Activated CD8-positive, alpha-beta memory T cell treated with anti-CD3 and anti-CD28 coated beads, Interleukin-2, amount 50 U/mL, for 1 hour (primary cell): ENCODE measurements around the gene PTGFRN.

Experiments
- DNase-seq: peaks from one replicate; pipeline ENCODE4 v3.0.0-alpha.2; 2020; ENCODE audit errors: extremely low read depth

The PTGFRN gene

DNA sequence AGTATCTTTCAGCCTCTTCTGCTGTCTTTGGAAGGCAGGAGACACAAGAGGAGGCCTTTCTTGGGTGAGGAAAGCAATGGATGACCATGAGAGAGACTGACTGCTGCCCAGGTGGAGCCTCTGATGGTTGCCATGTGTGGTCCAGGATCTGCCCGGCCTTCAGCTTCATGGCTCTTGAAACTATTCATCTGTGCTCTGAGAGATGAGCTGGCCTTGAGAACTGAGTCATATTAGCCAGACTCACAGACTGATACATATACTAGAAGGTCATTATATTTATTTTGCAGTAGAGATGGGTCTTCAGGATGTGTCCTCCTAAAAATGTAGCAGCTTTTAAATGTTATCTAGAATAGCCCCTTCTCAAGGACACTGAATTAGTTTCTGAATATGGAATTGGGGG is 33.7 kb downstream of the PTGFRN start:
- no peak for DNase-seq

DNA sequence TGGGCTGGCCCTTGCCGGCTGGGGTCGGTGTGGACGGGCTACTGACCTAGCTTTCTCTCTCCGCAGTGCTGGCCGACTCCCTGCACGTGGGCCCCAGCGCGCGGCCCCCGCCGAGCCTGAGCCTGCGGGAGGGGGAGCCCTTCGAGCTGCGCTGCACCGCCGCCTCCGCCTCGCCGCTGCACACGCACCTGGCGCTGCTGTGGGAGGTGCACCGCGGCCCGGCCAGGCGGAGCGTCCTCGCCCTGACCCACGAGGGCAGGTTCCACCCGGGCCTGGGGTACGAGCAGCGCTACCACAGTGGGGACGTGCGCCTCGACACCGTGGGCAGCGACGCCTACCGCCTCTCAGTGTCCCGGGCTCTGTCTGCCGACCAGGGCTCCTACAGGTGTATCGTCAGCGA is 34.9 kb downstream of the PTGFRN start:
- DNase-seq, result no peak

- DNase-seq, result no peak
Measured at GRCh38 chr1:116945421-116945820, 35.7 kb downstream of the PTGFRN start.

- no peak for DNase-seq
Measured at GRCh38 chr1:116945996-116946395, 36.3 kb downstream of the PTGFRN start.

DNA sequence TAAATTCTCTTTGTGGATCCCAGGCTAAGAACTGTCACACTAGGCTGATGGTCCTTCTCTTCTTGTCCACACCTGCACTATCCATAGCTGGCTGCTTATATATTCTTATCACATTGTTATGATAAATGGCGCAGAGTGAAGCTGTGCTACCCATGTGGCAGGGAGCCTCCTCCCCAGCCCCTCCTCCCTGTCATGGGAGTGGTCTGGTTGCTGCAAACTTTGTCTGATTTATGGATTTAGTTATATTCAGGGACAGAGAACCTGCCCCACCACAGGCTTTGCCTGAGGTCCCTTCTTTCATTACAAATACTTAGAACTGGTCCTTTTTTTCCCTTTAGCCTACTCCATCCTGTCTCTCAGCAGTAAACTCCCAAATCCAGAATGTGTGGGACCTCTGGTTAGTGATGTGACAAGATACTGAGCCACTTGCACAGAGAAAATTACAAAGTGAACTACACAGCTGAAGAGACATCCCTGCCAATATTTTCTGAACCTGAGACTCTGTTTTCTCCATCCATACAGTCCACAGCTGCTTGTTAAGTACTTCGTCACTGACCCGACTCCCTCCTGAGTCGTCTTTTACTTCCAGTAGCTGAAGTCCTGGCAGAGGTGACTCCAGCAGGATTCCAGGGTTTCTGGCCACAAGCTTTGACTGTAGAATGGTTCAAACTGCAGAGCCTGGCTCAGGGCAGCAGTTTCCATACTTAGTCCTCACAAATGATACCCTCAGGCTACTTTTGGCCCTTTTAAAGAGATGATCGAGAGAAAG is 37.6 kb downstream of the PTGFRN start:
- DNase-seq, result no peak

GRCh38 chr1:116948046-116948445 is 38.3 kb downstream of the PTGFRN start:
- no peak for DNase-seq

GRCh38 chr1:116948642-116949041 is 38.9 kb downstream of the PTGFRN start:
- DNase-seq, result no peak

DNA sequence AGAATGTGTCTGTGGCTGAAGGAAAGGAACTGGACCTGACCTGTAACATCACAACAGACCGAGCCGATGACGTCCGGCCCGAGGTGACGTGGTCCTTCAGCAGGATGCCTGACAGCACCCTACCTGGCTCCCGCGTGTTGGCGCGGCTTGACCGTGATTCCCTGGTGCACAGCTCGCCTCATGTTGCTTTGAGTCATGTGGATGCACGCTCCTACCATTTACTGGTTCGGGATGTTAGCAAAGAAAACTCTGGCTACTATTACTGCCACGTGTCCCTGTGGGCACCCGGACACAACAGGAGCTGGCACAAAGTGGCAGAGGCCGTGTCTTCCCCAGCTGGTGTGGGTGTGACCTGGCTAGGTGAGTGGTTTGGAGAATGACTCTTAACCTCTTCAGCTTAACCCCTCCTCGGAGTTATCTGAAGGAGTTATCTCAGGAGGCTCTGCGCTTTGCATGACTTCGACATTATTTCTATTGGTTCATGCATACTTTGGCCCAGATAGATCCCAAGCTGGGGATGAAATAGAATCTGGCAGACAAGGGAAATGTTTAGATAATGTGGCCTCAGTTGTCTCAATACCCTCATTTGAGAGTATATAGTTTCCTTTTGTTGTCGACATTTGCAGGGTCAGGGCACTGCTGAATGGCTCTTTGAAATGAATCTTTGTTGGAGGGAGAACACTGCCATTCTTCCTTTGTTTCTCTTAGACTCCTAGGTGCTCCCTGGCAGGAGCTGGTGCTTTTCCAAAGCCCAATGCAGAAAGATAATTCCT is 39.7 kb downstream of the PTGFRN start:
- no peak for DNase-seq

DNA sequence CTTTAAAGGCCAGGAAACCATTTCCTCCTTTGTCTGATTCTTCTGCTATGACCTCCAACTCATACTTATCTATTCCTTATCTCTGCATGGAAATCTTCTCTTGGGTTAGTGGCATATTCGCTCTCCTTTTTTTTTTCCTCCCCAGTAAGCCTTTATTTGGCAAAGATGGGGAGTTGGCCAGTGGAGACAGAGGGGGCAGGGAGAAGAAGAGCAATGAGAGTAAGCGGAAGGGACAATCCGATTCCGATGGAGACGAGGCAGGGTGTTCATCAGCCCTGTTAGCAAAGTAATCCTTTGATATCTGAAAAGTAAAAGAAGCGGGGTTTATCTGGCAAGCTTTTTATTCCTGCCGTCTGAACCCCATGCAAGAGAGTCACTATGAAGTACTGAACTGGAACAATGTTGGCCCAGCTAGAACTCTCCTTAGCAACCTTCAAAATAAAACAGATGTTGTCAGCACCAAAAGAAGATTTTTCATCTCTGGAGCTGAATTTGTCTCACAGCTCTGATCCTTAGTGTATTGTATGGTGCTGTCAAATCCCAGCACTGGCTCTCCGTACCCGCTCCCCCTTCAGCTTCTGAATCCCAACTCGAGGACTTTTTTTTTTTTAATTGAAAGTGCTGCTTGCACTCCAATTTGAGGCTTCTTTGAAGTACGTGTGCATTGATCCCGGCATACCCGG is 40.9 kb downstream of the PTGFRN start:
- no peak for DNase-seq

DNA sequence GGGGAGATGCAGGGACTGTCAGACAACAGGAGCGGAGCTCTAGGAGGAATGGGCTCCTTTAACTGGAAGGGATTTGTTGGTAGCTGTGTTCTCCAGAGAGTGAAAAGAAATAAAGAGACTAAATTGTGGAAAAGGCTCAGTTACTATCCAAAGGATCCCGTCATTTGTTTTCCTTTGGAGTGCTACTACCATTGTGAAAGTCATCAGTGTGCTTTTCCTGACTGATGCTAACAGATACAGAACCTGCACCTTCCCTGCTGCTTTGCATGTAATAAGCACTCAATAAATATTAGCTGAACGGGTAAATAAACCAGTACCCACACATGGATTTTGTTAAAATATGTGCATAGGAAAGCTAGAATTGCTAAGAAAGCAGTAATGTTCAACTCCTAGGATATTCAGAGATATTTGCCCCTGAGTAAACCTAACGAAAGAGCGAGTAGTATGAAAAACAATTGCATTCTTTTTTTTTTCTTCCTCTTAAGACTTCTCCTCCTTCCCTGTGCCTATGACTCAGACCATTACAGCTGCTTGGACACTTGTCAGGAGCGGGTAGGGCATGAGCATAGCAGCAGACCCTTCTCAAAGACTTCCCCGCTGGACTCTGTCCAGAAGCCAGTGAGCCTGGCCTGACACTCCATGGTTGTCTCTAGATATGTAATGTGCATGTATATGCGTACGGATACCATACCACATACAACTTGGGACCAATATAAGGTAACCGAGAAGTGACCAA is 41.7 kb downstream of the PTGFRN start:
- no peak for DNase-seq

DNA sequence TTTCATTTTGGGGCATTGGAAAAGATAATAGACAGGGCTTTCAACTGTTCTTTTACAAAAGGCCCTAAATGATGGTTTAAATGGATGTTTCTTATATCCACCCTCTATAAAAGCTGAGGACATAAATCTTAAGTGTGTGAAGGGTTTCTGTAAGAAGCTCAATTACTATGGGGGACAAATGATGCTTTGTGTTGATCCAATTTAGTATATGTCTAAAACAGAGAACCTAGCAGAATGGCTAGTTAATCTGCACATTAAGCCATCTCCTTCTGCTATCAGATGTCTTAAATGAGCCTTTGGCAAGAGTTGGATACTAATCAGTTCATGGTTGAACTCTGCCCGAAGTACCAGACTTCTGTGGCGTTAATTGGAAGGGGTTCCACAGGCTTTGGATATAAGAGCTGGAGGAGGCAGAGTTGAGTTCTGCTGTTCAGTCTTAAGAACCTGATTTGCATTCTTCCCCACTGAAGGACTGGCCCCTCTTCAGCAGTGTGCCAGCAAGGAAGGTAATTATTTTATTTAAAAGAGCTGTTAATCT is 43.1 kb downstream of the PTGFRN start:
- DNase-seq, result no peak

- DNase-seq, result no peak
Measured at GRCh38 chr1:116954440-116954839, 44.7 kb downstream of the PTGFRN start.

DNA sequence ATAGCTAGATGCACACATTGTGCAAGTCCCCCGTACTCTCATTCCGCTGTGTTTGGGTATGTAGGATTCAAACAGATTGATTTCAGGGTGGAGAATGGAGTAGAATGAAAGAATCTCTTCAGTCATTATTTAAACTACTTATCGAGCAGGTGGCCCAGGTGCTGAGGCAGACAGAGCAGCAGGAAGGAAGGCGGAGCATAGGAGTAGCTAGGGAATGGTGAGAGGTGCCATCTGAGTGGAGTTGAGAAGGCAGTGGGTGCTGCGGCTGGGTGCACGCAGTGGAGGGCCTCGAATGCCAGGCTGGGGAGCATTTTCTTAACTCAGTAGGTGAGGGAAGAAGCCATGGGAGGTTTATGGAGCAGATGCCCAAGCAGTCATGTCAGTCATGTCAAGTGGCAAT is 46.7 kb downstream of the PTGFRN start:
- DNase-seq, result no peak

DNA sequence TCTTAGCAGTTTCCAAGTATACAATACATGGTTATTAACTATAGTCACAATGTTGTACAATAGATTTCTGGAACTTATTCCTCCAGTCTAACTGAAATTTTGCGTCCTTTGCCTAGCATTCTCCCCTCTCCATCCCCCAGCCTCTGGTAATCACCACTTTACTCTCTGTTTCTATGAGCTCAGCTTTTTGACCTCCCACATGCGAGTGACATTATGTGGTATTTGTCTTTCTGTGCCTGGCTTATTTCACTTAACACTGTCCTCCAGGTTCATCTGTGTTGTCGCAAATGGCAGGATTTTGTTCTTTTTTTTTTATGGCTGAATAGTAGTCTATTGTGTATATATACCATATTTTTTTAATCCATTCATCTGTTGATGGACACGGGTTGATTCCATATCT is 47.9 kb downstream of the PTGFRN start:
- no peak for DNase-seq

DNA sequence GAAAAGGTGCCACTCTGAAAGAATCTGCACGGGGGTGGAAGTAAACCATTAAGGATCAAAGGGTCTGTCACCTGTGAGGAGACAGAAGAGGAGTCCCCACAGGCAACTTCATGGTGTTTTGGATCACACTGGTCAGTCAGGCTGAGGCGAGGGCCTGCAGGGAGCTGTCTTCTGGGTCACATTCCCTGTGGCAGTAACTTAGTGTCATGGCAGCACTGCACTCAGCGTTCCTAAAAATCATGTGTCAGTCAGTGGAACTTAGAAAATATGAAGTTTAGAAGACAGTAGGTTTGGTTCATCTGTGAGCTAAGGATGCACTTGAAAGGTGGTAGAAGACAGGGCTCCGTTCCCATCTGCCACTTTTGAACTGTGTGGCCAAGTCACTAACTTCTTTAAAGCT is 48.4 kb downstream of the PTGFRN start:
- no peak for DNase-seq

- DNase-seq, result no peak
Measured at GRCh38 chr1:116958977-116959376, 49.3 kb downstream of the PTGFRN start.

- DNase-seq, result no peak
Measured at GRCh38 chr1:116961606-116962005, 51.9 kb downstream of the PTGFRN start.

- DNase-seq, result no peak
Measured at GRCh38 chr1:116962987-116963639, 53.4 kb downstream of the PTGFRN start.

- no peak for DNase-seq
Measured at GRCh38 chr1:116966791-116967190, 57.1 kb downstream of the PTGFRN start.

DNA sequence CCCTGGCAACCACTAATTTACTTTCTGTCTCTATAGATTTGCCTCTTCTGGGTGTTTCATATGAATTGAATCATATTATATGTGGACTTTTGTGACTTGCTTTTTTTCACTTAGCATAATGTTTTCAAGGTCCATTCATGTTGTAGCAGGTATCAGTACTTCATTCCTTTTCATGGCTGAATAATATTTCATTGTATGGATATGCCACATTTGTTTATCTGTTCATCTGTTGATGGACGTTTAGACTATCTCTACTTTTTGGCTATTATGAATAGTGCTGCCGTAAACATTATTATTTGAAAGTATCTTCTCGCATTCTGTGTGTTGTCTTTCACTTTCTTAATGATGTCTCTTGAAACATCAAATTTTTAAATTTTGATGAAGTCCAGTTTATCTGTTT is 59.0 kb downstream of the PTGFRN start:
- DNase-seq, result no peak

GRCh38 chr1:116971258-116971860 is 61.6 kb downstream of the PTGFRN start:
- no peak for DNase-seq
